GM18858 (cell line): Measurements from ENCODE around the gene TECTA.
"Not testable (repeated sequence)": the region's sequence is repeated elsewhere in the genome, so short reads cannot be mapped to it uniquely, and the experiment has no call there.

Experiments used
- ATAC-seq: cut with Tn5 transposase; IDR thresholded peaks from one replicate; pipeline ENCODE4 v1.9.1; 2021; ENCODE audit not compliant: unreplicated experiment

The TECTA gene

DNA sequence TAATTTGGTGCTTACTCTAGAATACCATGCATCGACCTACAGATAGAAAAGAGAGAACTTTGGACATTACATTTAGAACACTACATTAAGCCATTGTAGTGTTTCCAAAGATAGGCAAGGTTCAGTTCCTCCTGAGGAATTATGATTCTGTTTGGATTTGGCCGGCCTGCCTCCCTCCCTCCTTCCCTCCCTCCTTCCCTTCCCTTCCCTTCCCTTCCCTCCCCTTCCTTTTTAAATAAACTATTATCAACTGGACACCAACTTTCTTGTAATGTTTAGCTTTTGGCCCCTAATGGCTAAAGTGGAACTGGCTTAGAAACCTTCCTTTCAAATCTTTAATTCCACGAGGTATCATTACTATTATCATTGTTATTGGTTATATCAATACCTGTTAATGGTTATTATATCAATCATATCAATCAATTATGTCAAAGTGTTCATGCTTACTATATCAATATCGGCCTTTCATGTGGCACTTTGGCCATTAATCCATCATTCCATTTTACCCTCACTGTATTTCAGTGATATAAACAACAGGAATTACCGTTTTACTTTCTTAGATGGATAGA lies 60.4 kb downstream of the TECTA start:
- no peak for ATAC-seq

DNA sequence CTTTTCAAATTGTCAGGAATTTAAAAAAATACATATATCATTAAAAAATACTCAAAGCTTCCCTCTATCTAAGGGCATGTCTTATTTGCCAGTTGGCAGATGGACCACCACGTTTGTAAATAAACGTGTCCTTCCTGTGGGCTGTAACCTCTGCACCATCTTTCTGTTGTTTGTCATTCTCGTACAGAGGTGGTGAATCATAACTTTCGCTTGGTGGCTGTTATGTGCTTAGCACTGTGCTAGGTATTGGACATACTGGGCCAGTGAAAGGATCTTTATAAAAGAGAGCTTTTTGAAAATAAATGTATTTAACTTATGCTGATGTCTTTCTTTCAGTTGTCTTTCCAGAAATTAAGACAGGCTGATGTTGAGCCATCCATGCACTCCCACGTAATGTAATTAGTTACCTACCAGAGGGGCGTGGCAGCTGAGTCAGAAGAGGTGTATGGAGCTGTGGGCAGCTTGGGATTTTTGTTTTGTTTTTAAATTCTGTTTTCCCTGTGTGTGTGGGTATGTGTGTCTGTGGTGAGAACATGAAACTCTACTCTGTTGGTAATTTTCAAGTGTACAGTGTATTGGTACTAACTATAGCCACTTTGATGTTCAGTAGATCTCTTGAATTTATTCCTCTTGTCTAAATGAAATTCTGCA lies 62.7 kb downstream of the TECTA start:
- no peak for ATAC-seq

DNA sequence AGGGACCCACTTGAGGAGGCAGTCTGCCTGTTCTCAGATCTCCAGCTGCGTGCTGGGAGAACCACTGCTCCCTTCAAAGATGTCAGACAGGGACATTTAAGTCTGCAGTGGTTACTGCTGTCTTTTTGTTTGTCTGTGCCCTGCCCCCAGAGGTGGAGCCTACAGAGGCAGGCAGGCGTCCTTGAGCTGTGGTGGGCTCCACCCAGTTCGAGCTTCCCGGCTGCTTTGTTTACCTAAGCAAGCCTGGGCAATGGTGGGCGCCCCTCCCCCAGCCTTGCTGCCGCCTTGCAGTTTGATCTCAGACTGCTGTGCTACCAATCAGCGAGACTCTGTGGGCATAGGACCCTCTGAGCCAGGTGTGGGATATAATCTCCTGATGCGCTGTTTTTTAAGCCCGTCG lies 76.6 kb downstream of the TECTA start:
- ATAC-seq, result not testable (repeated sequence)

DNA sequence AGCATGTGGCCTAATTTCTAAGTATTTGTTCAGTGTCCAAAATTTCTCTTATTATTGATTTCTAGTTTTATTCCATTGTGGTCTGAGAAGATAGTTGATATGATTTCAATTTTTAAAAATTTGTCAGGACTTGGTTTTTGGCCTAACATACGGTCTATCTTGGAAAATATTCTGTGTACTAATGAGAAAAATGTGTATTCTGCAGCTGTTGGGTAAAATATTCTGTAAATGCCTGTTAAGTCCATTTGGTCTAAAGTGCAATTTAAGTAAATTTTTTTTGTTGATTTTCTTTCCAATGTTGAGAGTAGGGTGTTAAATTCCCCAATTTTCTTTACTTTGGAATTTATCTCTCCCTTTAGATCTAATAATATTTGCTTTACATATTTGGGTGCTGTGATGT lies 78.3 kb downstream of the TECTA start:
- no peak for ATAC-seq

DNA sequence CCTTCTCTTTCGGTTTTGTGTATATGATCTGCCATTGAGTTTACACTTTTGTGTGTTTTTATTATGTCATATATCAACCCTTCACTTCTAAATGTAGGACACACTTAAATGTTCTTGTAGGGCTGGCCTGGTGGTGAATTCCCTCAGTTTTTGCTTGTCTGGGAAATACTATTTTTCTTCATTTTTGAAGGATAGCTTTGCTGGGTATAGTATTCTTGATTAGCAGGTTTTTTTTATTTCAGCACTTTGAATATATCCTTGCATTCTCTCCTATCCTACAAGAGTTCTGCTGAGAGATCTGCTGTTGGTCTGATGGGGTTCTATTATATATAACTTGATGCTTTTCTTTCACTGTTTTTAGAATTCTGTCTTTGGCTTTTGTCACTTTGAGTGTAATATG lies 79.1 kb downstream of the TECTA start:
- ATAC-seq, result no peak

DNA sequence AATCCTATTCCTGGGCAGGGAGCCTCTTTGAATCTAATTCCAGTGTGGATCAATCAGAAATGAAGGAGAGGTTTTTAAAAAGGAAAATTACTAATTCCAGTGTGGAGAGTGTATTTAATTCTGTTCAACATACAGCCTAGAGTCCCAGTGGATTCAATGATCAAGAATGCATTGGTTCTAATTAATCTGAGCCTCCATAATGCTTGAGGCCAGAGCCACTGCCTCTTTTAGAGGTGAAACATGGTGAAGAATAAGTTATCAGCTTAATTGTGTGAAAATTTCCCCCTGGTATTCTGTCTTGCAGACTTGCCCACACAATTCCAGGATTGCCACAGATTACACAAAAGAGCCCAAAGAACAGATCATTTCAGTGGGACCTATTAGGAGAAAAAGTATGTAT lies 87.7 kb downstream of the TECTA start:
- ATAC-seq, result no peak

DNA sequence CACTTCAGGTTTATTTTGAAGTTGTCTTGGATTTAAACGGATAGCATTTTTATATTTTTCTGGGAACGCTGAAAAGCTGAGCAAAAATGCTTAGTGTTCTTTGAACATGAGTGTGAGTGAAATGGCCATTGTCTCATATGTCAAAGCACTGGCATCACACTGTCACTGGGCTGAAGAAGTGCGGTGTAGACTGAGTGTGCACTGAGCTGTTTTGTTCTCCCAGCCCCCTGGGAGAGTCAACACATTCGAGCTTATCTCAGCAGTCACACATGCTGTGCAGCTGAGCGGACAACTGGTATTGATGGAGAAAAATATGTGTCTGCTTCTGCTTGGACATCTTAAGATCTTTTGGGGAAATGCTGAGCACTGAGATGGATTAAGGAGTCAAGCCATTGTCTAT lies 90.8 kb downstream of the TECTA start:
- no peak for ATAC-seq

DNA sequence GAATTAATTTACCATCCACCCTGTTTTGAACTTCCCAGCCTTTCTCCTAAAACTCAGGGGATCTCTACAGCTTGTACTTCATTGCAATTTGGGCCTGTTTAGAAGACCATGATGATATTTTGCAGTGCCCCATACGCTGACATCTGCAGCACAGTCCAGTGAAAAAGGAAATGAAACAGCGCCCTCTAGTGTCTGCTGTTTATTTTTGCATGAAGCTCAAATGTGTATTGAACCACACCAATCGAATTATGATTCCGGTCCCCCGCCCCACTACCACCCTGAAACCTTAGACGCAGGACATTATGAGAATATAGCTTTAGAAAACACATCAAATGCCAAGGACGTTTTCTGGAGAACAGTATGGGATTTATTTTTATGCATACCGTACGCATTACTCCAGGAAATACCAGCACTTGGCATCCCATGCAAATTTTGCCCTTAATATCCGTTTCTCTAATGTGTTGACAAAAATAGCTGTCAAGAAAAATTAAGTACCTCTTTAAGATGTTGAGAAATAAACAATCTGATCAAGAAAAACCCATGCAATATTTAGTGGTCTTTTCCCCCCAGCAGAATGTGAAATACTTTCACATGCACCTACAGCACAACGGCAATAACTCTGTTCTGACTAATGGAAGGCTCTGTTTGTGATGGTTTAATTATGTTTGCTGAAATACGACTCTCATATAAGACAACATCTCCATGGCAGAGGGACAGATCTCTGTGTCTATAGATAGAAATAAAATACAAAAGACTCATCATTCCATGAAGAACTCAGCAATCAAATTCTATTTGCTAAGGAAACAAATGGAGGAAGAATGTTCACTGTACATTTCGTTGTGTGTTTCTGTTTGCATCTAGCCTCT lies 93.9 kb downstream of the TECTA start:
- ATAC-seq, result no peak

DNA sequence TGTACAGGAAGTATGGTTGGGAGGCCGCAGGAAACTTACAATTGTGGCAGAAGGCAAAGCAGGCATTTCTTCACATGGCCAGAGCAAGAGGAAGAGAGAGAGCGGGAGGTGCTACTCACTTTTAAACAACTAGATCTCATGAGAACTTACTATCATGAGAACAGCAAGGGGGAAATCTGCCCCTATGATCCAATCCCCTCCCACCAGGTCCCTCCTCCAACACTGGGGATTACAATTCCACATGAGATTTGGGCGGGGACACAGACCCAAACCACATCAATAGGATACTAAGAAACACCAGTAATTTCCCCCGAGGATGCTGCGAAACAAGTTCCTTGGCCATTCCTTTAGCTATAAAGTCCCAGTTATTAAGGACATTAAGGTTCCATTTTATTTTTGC lies 97.4 kb downstream of the TECTA start:
- no peak for ATAC-seq

DNA sequence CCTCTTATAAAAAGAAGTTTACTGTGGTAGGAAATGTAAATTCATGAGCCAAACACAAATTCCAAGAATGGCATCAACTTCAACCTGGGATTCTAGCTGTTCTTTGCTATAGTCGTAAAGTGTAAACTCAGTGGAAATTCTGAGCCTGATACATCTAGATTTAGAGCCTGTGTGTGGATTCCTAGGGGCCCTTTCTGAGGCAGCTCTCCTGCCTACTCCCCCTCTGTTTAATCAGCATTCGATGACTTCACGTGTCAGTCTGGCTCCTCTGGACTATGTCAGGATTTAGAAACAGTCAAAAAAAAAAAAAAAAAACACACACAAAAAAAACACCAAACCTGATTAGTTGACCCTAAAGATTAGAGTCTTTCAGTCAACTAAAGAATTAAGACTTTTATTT lies 98.5 kb downstream of the TECTA start:
- no peak for ATAC-seq

DNA sequence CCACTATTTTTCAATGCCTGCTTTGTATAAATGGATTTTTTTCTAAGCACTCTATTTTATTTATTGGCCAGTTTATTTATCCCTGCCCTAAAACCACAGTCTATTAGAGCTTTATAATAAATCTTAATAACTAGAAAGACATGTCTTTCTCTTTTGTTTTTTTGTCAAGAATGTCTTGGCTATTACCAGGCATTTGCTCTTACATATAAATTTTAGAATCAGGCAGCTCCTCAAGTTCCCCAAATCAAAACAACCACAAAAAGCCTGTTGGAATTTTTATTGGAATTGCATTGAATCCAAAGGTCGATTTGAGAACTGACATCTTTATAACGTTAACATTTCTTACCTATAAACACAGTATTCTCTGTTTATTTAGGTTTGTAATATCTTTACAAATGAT lies 105.8 kb downstream of the TECTA start:
- ATAC-seq, result no peak

DNA sequence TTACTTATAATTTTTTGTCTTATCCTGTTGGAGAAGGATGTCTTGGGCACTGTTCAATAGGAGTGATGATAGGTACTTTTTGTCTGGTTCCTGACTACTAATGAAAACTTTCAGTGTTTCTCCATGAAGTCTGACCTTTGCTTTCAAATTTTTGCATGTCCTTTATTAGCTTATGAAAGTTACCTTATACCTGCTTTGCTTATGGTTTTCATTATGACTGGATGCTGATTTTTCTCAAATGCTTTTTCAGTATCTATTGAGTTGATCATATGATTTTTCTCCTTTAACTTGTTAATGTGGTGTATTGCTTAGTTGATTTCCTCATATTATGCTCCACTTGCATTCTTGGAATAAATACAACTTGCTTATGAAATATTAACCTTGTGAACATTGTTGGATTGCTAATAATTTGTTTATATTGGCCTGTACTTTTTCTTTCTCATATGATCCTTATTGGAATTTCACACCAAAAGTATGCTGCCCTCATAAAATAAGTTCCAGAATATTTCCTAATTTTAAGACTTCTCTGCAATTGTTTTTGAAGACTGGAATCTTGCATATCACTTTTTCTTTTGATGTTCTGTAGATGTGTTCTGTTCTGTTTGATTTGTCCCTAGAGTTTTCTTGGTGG lies 106.6 kb downstream of the TECTA start:
- ATAC-seq, result no peak

DNA sequence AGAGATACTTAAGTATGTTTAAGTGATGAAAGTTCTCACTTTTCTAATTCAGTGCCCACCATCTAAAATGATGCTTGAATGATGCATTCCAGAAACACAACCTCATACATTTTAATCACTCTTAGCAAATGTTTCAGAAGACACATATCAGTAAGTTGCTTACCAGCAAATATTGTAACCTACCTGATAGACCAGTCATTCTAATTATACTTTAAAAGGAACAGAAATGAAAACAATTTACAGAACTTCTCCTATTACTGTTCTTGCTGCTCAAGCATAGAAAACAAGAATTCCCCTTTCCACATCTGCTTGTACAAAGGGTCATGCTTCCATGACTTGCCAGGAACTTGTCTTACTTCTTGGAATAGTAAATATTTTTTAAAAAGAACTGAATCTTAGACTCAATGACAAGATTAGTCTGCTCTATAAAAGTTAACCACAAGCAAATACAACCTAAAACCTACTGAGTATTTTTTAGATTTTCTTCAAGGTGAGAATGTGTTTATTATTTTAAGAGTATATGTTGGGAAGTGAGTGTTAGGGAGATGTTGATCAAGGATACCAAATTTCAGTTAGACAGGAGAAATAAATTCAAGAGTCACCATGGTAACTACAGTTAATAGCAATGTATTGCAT lies 109.5 kb downstream of the TECTA start:
- ATAC-seq, result no peak

DNA sequence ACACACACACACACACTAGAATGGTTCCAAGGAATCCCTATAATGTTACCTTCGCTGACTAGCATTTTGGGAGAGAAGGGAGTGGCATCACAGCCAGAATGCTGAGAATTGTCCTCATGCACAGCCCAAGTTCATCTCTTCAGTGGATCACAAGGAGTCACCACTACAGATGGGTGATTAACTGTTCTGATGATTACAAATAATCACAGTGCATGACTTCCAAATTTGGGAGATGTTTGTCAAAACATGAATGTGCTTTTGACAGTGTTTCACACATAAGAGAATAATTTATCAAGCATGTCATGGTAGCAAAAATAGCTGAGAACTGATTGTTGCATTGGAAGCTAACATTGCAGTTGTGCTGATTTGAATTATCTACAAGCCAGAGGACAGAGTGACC lies 110.6 kb downstream of the TECTA start:
- no peak for ATAC-seq

DNA sequence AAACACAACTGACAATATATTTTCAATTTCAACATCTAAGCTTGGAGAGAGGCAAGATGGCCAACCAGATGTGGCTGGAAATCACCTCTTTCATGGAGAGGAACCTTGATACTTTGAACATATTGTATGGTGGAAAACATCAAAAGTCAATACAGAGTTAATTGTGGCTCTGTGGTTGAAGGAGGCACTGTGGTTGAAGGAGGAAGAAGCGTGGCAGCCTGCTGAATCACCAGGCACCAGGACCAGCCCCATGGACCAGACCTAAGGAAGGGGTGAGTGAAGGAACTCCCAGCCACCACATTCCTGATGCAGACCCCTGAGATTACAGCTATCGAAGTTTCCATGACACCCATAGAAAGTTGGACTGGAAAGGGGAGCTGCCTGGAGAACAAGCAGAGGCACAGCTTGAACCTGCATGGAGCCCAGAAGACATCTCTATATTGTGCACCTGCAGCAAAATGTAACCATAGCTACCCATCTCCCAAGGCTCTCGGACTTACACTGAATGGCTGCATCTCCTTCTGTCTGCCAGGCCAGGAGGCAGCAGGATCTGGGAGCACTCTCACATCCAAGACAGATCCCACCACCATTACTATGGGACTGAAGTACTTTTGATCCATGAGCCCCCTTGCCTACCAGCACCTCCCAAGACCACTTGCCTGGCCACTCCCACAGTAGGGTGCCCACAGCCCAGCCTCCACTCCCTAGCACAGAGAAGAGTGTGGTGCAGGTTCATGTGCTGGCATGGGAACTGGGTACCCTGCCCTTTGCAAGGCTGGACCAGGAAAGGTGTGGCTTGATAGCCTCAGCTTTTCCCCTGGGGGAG lies 111.7 kb downstream of the TECTA start:
- no peak for ATAC-seq

DNA sequence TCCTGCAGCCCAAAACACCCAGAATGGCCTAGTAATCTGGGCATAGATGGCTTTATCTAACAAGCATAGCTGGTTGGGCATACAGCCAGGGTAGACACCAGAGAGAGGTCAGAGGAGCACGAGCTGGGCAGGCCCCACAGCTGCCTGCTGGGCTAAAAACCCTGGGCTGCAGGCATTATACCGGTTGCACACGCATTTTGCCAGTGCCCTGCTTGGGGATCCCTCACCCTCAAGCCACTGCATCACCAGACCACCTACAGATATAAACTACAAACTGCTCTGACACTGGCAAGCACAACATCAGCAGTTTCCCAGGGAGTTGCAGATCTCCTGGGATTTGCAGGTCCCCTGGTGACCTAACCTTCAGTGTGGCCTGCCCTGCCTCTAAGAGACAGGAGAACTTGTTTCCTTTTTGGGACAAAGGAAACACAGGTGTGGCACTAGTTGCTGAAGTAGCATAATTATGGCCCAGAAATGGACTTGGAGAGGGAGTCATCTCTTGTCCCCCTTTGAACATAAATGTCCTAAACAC lies 112.4 kb downstream of the TECTA start:
- ATAC-seq, result no peak

DNA sequence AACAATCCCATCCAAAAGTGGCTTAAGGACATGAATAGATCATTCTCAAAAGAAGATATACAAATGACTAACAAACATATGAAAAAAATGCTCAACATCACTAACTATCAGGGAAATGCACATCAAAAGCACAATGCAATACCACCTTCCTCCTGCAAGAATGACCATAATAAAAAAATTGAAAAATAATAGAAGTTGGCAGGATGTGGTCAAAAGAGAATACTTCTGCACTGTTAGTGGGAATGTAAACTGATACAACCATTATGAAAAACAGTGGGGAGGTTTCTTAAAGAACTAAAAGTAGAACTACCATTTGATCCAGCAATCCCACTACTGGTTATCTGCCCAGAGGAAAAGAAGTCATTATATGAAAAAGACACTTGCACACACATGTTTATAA lies 113.8 kb downstream of the TECTA start:
- no peak for ATAC-seq

DNA sequence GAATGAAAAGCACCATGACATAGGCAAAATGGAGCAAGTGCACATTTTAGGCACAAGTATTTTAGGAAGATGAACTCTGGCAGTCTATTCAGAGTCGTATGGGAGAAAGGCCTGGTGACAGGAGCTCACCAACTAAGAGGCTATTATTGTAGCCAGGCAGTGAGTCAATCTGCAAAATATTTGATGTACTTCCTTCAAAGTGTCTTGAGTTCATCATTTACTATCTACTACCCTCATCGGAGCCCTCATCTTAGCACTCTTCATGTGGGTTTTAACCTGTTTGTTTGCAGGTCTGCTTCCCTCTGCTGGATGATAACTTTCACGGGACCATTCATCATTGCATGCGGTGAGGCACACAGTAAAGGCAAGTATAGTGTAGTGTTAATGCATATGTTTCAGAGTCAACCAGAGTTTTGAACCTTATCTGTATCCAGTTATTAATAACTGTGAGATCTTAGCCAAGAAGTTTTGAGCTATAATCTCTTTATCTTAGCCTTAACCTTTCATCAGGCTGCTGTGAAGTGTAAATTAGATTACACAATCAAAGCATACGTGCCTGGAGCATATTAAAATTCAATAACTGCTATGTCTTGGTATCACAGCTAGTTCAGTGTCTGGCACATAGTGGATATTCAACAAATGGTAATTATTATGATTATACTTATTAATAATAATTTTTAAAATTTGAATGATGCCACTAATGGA lies 120.6 kb downstream of the TECTA start:
- ATAC-seq, result no peak

DNA sequence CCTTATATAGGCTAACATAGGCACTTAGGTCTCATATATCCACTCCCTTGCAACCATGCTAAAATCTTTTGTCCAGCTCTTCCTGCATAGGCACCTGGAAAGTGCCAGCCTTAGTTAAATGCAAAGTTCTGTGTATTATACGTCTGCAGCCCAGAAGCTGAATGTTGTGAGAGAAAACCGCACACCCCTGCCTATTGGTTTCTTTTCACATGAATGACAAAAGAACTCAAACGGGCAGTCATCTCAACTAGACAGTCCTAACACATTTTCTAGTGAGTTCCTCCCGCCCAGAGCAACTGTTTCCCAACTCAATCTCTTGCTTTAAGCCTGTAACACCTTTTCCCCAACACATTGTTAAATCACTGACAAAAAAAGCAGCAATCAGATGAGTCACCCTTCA lies 122.1 kb downstream of the TECTA start:
- no peak for ATAC-seq

DNA sequence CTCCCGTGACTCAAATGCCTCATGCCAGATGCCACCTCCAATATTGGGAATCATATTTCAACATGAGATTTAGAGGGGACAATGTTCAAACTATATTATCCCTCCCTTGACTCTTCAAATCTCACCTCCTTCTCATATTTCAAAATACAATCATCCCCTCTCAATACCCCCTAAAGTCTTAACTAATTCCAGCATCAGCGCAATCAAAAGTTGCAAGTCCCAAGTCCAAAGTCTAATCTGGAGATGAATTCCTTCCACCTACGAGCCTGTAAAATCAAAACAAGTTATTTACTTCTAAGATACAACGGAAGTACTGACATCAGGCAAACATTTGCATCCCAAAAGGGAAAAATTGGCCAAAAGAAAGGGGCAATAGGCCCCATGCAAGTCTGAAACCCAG lies 124.3 kb downstream of the TECTA start:
- no peak for ATAC-seq
